Skin of body (tissue), 2 donors: ENCODE results near the gene HS1BP3. TPM values are rescaled to one million over a fixed set of nuclear protein-coding genes. Genes with fewer than 3 reads are reported as not detected.

Source experiments
- DNase-seq: peaks from one replicate; lab custom pipeline; 2025; lab: John Stamatoyannopoulos, UW
- total RNA-seq: library from RNA; depleted of rRNA; stranded (reverse); fragments of >200 nt; gene quantifications from one replicate; pipeline ENCODE4 v1.2.3, GENCODE V29; 2014

HS1BP3 gene
- total RNA-seq, 1 donor from 2014 or later, result 13.5 TPM

DNA sequence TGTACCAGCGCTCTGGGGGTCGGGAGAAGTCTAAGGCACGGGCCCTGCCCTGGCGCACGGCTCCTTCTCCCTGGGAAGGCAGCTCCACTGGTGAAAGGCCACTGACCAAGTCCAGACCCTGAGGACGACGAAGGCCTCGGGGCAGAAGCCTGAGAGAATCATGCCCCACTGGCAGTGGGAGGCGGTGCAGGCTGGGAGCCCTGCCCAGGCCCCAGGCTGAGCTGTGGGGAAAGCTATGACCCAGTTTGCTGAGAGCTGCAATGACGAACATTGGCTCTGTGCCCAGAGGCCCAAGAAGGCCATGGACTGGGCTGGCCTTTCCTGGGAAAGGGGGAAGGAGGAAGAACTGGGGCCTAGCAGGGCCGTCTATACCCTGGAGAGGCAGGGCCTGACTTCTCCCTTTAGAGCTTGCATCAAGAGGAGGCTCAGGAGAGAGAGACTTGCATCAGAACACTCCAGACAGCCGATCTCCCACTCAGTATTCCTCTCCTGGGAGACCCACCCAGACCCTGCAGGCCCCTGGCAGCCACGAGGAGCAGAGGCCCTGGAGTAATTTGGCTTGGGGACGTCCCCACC lies 32.9 kb downstream of the HS1BP3 start:
- peak; percentile 86 for DNase-seq

DNA sequence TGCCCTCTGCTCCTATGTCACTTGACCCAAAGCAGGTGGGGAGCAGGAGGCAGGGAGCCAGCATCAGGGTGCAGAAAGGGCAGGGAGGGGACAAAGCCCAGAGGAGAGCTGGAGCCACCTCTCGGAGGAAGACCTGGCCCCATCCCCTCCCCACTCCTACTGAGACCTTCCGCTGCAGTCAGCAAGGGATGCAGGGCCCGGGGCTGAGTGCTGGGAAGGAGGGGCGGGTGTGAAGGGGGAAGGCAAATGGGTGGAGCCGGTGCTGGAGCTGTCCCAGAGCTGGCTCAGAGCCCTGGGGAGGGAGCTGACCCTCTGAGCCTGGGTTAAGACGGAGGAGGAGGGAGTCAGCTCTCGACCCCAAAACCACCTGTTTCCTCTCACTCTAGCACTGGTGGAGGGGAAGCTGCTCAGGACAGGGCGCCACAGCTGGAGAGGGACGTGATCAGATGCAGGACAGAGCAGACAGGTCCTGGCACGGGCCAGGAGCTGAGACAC lies 33.8 kb downstream of the HS1BP3 start:
- peak; percentile 30 for DNase-seq

DNA sequence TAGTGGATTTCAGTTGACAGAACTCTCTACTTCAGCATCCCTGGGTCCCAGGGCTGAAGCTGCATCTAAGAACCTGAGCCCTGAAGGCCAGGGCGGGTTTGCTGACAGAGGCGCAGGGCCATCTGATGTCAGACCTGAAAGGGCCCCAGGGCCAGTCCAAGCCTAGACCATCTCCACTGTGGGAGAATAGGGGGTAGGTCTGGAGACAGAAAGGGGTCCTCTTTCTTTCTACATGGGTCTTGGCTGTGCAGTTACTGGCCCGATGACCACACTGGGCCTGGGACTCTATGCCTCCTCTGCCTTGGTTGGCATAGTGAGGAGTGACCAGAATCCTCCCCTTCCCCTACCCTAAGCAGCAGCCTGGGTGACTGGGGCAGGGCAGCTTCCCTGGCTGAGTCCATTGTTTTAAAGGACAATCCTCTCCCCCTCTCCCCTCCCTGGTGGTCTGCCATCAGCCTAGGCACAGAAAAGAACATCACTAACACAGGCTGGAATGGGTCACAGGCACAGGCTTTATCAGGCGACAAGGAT lies 34.5 kb downstream of the HS1BP3 start:
- DNase-seq, result no peak

DNA sequence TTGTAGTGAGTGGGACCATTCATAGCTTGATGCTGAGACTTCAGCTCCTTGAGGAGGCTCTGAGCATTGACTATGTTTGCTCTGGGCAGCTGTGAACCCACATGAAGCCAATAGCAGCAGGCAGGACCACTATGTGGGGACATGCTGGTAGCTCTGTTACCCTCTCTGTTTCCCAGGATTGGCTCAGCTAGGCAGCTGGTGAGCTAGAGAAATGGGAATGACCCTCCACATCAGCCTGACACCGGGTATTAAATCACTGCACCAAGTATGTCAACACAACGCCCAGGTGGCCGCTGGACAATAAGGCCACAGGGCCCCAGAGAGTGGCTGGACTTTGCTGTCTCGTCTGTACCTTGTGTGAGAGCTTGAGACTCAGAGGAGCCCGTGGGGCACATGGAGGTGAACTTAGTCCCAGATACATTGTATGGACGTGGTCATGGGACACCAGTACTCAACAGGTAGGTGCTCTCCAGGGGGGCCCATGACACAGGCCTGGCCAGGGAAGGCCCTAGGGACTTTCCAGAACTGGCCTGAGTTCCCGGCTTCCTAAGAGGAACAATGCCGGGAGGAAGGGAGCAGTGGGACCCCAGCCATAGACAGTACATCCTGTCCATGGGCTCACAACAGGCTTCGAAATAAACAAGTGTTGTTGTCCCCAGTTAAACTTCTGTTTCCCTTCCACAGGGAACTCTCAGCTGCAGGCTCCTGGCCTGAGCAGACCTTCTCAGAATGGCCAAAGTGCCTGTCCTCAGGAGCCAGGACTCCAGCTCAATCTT lies 35.2 kb downstream of the HS1BP3 start:
- no peak for DNase-seq

DNA sequence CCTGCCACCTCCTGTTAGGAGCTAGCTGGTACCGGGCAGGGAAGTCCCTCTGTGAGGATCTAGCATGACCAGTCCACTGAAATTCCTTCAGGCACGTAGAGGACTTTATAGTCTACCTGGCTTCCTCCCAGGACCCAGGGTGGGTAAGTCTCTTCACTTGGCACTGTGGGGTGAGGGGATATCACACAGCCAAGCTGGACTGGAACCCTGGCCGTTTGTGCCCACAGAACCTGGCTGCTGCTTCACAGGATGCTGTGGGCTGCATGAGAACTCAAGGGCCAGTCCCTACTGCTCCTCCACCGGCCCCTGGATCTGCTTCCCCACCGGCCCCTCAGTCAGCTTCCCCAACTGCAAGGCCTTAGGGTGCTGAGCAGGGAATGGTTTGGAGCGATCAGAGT lies 35.8 kb downstream of the HS1BP3 start:
- DNase-seq, result no peak

DNA sequence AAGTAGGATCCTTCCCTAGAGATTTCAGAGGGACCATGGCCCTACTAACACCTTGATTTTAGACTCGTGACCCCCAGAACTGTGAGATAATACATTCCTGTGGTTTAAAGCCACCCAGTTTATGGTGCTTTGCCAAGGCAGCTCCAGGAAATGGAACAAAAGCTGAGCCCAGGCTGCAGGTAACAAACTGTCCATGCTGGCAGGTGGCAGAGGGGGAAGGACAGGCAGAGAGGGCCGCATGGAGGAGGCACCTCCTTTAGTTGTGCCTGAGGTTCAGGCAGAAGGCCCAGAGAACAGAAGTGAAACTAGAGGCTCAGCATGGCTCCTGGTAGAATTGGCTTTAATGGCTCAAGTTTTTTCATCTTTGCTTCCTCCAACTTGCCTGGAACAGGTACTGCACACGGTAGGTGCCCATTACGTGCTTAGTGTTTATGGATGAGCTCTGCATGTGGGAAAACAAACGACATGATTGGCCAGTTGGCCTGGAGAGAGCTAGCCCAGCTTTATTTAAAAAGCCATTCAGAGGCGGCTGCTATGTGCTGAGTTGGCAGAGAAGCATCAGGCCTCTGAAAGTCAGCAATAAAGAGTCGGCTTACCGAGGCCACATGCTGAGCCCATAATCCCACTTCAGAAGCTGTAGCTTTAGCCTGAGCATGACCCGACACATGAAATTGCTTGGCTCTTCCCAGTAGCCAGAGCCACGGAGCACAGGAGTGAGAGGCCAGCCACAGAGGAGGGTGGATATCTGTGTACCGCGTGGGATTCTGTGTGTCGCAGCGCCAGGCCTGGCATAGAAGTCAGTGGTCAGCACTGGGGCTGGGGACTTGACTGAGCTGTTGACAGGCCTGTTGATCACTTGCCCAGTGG lies 36.5 kb downstream of the HS1BP3 start:
- DNase-seq, result no peak

DNA sequence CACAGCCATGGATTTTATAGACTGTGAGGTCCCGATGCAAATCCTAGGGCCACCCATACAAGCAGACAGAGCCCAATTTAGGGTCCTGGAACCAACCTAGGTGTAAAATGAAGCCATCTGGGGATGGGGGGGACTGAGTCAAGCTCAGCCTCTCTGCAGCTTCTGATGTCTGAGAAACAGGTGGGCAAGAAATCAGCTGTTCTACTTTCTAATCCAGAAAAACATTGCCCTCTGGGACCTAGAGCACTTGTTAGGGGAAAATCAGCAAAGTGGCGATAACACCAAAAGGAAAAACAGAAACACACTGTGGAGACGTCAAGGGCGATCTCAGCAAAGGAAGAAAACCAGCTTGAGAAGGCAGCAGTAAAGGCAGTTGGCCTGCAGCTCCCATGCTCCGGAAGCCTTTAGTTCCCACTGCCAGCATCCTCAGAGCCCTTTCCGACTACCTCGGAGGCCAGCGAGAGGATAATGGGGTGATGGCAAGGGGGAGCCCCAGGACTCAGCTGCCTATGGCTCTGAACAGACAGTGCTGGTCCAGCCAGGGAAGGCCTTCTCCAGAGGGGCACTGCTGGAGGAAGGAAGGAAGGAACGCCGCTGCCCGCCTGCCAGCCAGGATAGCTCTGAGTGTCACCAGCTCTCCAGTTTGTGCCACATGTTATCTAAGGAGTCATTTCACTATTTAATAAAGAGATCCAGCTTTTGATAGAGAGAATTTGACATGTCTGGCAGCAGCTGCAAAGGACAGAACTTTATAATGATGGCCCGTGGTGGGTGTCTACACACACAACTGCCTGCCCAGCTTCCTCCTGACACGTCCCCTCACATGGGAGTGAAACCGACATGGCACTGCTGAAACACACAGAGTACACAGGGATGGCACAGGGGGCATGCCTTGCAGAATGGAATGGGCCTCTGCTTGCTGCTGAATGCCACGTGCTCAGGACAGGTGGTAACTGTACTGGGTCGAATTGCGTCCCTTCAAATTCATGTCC lies 37.7 kb downstream of the HS1BP3 start:
- DNase-seq, result no peak

DNA sequence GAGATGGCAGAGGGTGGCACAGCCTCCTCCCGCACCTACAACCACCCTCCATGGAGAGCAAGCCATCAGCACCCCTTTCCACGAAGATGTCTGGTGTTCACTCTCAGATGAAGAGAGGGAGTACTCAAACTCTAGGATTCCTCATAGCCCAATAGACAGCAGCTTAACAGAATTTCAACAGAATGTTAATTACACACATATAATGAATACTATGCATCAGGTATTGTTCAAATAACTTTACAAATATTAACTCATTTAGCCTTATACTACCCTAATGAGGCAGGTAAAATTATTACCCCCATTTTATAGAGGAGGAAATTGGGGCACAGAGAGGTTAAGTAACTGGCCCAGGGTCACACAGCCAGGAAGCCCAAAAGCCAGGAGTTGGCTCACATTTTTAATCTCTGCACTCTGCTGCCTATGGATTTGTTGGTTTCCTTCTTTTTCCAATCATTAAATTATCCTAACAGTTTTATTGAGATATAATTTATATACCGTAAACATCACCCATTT lies 39.0 kb downstream of the HS1BP3 start:
- no peak for DNase-seq

DNA sequence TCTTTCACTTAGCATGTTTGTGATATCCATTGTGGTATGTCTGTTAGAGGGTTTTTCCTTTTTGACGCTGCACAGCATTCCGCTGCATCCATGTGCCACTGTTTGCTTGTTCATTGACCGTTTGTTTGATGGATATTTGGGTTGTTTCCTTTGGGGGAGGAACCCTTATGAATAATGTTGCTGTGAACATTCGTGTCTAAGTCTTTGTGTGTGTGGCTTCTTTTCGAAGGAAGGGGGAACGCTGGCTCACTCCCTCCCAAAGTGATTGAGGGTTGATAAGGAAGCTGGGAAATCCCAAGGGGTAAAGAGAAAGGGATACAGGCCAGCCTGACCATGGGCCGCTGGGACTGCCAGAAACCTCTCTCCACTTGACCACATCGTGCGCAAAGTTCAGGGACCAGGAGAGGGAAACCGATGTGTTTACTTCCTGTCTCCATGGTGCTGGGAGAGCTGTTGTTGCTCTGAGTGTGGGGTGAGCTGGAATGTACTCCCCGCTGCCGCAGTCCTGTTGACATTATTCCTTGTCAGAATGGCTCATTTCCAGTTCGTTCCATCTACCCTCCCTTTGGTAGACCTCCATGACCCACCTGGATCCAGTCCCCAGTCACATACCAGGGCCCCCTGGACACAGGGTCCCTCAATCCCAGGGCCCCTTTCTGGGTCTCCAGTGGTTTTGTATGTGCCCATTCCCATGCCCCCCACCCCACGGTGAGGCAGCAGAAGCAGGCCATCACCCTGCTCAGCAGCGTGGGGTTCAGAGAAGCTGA lies 39.6 kb downstream of the HS1BP3 start:
- peak; percentile 85 for DNase-seq

DNA sequence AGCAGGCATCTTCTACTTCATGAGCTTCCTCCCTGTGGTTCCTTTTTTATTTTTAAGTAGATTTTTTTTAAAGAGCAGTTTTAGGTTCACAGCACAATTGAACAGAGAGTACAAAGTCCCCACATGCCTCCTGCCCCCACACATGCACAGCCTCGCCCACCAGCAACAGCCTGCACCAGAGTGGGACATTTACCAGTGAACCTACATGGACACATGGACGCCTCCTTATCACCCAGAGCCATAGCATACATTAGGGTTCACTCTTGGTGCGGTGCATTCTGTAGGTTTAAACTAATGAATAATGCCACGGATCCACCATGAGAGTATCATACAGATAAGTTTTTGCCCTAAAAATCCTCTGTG lies 40.9 kb downstream of the HS1BP3 start:
- no peak for DNase-seq

DNA sequence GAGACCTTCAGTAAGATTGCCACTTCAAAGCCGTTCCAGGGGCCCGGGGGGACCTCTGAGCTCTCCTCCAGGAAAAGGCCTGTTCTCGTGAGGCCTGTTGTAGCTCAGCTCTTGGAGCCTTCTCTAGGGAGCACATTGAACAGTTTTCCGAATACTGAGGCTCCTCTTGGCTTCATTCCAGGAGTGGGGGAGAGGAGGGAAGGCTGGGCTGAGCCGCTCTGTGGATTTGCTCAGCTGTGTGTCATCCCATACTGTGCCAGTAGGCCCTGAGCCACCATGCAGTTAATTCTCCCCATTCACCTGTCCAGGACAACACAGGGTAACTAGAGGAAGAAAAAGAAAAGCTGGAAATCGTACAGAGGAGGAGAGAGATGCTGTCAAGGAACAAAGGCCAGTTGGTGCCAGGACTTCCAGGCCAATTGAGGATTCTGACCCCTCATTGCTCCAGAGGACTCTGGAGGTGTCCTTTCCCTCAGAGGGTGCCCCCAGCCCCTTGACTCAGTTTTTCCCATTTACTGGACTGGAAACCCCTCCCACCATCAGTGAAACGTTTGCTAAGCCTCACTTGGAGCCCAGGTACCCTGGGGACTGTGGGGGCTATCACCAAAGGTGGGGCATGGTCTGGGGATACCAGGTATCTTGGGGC lies 41.4 kb downstream of the HS1BP3 start:
- DNase-seq, result peak; percentile 56

DNA sequence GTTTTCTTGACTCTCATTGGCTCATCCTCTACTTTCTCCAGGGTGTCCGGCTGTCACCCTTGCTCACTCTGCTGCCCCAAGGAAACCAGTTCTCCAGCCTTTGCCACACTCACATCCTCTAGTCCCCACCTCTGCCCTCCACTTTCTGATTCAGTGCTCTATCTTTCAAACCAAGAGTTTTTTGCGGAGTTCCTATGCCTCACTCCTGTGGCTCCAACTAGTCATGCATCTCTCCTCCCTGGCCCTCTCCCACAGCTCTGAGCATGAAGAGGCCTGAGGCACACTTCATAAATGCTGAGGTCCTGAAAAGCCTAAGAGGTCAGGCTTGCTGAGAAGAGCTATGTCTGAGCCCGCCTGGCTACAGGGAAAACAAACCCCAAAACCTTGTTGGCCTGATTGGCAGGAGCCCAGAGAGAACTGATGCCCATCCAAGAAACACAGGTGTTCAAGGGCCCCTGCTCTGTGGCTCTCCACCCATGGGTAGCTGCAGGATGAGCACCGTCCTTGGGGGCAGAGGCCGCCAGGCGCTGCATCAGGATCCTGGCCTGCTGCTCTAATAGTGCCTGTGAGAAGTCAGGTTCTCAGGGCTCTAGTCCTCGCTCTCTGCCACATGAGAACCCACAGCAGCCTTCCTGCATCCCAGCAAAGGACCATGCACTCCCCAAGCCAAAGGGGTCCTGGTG lies 42.1 kb downstream of the HS1BP3 start:
- no peak for DNase-seq

DNA sequence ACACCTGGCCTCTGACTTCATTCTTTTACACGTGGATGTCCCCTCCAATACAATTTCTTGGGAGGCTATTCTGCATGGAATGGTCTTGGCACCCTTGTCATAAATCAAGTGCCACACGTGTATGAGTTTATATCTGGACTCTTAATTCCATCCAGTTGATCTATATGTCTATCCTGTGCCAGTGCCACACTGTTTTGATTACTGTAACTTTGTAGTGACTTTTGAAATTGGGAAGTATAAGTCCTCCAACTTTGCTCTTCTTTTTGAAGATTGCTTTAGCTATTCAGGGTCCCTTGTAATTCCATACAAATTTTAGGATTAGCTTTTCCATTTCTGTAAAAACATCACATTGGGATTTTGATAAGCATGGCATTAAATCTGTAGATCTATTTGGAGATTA lies 43.5 kb downstream of the HS1BP3 start:
- no peak for DNase-seq

DNA sequence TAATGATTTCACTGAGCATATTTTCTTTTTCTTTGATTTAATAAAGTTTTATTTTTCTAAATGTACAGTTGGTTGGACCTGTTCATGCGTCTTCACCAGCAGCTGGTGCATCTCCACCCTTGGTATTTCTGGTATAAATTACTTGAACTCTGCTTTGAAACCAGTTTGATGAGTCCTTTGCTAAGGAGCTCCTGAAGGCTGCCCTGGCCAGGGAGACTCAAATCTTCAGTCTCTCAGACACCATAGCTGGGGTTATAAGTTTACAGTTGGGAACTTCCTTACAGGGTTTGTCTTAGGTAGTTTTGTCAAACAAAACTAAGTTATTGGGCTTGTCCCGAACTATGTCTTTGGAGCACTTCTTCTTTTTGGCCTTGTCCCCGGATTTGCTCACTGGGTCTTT lies 44.7 kb downstream of the HS1BP3 start:
- DNase-seq, result no peak

DNA sequence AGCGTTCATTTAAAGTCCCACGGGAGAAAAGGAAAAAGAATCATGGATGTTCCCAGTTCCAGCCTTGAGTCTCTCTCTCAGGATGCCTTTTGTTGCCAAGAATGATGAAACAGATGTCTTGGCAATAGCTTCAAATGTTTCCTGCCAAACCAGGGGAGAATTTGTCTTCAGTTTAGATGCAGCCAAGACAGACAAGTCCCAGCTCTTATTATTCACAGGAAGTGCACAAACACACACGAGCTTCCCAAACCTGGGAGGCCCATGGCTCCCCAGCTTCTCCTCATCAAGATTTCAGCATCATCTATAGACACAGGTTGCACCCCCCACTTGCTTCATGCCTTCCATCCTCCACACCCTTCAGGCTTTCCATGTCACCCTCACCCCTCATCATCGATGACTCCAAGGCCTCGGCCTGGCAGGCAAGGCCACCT lies 45.9 kb downstream of the HS1BP3 start:
- peak; percentile 57 for DNase-seq

DNA sequence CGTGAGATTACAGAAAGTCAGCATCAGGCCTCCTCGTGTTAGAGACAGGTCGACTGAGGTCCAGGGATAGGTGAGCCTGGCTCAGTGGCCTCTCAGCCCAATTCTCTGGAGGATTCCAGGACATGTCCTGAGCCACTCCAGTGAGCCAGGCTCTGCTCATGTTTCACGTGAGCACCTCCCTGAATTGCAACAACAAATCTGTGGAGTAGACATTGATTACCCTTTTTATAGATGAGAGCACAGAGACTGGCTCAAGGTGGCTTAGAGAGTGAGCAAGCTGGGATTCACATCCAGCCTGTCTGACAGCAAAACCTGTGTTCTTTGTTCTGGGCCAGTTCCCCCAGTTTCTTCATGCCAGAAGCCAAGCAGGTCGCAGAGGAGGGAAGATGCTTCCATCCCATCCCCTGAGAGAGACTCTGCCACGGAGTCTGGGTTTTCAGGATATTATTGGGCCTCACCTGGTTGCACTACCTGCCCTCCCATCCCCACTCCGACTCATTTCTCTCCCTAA lies 46.4 kb downstream of the HS1BP3 start:
- DNase-seq, result no peak

DNA sequence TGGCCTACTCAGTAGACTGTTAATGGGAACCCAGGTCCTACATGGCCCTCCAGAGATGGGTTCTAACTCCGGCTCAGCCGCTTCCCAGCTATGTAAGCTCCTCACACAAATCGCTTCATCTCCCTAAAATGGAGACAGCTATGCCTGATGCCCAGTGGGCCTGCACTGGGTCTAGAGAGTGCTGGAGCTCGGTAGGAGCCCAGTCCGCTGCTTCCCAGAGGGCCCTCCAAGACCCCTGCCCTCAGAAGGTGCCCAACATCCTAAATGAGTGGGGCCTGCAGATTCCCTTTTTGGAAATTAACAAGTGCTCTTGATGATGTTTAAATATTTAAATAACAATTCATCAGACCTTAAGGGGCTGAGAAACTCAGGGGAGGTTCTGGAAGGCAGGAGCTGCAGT lies 47.1 kb downstream of the HS1BP3 start:
- no peak for DNase-seq

DNA sequence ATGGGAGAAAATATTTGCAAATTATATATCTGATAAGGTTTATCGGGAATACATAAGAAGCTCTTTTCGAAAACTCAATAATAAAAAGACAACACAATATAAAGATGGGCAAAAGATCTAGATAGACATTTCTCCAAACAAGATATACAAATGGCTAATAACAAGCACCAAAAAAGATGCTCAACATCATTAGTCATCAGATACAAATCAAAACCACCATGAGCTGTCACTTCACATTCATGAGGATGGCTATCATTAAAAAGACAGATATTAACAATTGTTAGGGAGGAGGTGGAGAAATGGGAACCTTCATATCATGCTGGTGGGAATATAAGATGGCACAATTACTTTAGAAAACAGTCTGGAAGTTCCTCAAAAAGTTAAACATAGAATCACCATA lies 48.1 kb downstream of the HS1BP3 start:
- DNase-seq, result no peak
